T-helper 22 cell (primary cell): Measurements from ENCODE around the gene IRF2BPL.
"Not testable (repeated sequence)": the region's sequence is repeated elsewhere in the genome, so short reads cannot be mapped to it uniquely, and the experiment has no call there.

Experiments used
- DNase-seq: peaks from one replicate; pipeline ENCODE4 v3.0.0-alpha.2; 2020; ENCODE audit warnings: low read depth

The IRF2BPL gene

DNA sequence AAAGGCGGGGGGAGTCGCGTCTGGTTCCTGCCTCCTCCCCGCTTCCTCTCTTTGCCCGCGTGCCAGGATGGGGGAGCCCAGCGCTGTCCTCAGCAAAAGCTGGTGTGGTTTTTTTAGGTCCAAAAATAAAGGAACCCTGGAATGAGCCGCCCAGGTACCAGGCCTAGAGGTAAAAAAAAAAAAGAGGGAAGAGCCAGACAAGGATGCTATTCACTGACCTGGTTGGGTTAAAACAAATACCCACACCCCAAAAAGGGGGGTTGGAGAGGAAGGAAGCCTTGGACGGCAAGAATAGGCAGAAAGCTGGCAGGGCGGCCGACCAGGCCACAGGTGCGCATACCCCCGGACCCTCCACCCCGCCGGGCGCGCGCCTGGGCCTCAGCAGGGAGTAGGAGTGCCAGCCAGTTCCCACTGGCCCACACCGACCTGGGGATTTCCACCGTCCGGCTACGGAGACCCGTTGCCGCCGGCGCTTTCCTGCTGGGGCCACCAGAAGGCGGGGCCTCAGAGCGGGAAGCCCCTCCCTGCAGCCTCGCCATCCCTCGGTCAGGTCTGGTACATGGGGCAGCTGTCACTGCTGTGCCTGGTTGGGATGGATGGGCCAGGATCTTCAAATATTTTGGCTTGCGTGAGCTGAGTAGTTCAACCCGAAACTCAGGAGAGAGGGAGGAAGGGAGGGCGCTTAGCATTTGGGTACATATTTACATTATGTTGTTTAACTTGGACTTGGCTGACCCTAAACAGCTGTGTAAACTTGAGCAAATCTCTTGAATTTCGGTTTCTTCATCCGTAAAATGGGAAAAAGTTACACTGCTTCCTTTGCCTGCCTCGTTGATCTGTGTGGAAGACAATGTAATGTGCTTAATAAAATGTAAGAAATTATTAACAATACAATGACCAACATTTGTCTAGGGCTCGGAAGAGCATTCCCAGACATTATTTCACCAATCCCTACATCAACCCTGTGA is 5.4 kb upstream of the IRF2BPL start:
- peak; percentile 84 for DNase-seq

DNA sequence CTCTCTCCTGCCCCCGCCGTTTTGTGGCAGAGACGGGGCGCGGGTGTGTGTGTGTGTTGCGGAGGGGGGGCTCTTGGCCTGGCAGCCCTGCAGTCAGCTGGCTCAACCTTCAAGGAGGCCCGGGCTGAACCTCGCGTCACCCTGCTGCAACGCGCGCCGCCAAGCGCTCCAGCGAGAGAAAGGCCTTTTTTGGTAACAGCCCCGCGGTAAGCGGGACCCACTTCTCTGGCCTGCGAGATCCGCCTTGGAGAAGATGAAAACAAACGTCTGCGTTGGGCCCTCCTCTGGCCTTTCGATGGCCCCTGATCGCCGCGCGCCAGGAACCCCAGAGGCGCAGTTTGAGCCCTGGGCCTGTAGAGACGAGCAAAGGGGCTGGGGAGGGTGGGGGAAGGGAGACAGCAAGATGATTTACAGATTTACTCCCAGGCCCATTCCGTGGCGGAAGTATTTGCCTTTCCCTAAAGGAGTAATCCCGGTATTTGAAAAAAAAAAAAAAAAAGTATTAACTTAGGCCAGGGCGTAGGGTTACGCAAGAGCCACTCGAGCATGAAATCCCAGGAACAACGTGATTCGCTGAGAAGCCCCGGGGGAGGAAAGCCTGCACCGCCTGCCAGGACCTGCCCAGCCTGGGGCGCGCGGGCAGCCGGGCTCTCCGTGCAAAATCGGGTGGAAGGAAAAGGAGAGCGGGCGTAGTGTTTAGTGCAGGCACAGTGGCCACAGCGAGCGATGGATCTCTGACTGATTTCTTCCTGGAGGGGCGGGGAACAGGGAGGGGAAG is 4.5 kb upstream of the IRF2BPL start:
- peak; percentile 71 for DNase-seq

DNA sequence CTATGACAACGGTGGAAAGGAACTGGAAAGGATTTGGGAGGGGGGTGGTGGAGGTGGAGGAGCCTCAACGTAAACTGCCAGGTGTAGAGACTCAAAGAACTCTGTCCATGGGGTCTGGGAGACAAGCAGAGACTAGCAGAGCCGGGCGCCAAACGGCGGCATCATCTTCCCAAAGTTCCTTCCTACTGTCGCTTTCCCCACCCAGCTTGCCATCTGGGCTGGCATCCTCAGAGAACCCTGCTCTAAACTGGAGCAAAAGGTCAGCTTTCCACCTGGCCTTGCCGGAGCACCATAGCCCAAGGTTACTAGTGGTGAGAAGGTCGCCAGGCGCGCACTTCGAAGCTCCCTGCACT is 4.0 kb upstream of the IRF2BPL start:
- DNase-seq: no peak

DNA sequence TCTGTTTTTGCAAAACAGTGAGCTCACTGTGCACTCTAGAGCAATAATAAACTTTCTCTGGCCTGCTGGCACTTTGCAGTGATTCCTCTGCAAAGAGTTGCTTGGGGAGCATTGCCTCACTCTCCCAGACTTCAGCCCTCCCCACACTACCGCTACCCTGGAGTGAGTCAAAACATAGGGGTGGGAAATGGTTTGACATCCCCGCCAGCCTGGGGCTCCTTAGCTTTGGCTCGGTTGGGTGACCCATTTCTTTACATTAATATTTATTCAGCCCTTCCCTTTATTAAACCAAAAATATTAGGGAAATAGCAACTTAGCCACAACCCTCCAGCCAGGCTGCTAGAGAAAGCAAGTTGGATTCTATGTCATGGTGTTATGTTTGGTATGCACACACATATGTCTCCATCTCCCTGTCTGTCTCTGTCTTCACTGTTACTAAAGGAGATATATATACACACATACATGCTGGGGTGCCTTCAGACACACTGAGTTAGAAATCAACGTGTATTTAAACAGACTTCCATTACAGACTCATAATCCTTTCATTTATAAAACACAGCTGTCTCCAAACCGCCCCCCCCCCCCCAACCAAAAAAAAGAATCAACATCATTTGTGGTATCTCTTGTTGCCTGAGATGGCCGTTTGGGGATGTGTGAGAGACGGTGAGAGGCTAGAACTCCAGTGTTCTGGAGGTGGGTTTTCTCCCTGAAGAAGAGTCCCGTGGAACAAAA is 3.4 kb upstream of the IRF2BPL start:
- no peak for DNase-seq

DNA sequence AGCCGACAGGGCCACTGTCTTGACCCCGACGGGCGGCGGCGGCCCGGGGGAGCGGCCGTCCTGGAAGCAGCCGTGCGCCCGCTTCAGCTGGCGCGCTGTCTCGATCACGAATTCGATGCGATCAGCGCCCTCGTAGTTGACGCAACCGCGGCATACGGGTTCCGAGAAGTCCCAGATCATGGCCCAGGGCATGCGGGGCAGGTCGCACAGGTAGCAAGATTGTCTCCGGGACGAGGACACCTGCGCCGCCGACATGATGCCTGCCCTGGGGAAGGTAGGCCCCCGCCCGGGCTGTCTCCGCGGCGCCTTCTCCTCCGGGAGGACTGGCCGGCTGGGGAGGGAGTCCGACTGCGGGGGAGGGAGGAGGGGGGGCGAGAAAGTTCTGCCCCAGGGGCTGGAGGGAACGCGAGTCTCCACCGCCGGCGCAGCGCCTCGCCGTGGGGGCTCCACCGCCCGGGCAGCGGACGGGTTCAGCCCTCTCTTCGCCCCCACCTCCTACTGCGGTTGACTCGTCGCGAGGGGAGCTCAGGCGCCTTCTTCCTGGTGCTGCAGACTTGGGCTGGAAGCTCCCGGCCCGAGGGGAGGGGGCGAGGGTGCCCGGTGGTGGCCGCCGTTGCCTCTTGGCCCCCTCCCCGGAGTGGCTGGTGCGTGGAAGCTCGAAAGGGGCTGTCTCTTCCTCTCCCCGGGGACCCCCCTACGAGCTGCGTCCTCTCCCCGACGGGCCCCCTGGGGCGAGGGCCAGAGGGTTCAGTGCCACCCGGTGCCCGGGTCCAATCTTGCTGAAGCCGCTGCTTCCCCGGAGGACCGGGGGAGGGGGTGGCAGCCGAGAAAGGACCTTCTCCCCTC is 747 bp downstream of the IRF2BPL start:
- DNase-seq: peak; percentile 52

DNA sequence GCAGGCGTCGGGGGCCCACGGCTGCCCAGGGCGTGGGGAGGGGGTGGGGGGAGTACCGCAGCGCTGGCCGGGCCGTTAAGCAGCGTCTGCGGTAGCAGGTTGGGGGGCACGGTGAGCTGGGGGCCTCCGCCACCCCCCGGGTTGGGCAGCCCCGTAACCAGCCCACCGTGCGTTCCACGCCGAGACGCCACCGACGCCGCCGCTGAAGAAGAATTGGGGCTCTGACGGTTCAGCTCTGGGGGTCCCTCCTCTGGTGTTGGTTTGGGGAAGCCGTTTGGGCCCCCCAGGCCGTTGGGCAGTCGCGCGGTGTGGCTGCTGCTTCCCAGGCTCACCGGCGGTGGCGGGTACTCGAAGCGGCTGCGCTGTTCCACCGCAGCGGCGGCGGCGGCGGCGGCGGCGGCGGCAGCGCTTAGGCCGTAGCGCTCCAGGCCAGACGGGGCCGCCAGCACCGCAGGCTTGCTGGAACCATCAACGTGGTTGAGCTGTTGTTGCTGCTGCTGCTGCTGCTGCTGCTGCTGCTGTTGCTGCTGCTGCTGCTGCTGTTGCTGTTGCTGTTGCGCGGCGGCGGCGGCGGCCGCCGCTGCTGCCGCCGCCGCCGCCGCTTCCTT is 1.5 kb downstream of the IRF2BPL start:
- DNase-seq: peak; percentile 47

DNA sequence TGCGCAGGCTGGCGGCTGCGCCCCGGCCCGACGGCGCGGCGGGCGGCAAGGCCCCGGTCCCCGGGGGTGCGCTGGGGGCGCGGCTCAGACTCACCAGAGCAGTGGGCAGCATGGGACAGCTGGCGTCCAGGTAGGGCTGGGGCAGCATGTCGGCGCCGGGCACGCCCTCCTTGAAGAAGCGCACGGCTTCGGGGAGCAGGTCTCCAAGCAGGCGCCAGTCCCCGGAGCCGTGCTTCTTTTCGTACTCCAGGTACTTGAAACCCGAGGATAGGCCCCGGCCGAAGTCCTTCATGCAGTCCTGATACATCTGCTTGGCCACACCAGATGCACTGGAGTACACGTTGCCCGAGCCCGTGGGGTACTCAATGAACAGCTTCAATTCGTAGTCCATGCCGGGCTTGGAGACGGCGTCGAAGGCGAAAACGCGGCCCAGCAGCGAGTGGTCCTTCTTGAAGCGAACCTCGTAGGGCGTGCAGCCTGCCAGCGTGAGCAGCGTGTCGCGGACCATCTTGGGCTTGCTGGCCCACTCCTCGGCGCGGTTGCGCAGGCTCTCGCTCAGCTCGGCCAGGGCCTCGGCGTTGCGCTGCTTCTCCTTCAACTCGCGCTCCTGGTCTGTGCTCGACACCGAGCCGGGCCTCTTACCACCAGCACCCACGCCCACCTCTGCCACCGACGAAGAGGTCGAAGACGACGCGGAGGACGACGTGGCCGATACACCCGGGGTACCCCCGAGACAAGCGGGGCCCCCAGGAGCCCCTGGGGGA is 2.2 kb downstream of the IRF2BPL start:
- no peak for DNase-seq

DNA sequence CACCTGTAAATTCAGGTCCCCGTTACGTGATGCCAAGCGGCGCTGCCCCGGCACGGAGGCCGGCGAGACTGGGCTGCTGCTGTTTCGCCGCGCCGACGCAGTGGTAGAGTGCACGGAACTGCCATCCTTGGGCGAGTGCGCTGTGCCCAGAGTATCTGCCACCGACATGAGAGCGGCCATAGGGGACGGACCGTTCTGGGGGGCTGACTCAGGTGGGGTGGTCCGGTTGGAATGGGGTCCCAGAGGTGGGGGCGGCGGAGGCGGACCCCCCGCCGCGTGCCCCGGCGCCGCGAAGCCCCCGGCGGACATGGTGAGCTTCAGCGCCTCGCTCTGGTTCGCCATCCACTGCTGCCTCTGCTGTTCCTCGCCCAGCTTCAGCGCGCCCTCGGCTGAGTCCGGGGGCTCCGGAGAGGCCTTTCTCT is 2.8 kb downstream of the IRF2BPL start:
- DNase-seq: no peak

DNA sequence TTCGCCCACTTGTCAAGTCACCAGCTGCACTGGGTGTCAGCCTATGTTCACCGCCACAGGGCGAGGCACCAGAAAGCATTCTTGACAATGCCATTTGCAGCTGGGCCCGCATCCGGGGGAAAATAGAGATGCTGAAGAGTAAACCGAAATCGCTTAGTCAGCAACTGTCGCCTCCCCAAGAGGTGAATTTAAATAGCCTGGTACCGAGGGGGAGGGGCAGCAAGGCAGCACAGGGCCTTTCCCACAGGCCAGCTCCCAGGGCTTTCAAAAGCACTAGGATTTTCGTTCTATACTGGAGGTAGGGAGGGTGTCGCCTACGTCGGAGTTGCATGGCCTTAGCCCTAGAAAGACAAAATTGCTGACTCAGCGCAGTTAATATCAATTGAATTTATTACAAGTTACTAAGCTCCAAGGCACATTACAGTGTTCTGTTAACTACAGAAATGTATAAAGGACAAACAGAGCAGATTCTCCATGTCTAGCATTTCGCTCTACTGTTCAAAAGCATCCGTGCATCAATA is 4.3 kb downstream of the IRF2BPL start:
- DNase-seq: peak; percentile 47

DNA sequence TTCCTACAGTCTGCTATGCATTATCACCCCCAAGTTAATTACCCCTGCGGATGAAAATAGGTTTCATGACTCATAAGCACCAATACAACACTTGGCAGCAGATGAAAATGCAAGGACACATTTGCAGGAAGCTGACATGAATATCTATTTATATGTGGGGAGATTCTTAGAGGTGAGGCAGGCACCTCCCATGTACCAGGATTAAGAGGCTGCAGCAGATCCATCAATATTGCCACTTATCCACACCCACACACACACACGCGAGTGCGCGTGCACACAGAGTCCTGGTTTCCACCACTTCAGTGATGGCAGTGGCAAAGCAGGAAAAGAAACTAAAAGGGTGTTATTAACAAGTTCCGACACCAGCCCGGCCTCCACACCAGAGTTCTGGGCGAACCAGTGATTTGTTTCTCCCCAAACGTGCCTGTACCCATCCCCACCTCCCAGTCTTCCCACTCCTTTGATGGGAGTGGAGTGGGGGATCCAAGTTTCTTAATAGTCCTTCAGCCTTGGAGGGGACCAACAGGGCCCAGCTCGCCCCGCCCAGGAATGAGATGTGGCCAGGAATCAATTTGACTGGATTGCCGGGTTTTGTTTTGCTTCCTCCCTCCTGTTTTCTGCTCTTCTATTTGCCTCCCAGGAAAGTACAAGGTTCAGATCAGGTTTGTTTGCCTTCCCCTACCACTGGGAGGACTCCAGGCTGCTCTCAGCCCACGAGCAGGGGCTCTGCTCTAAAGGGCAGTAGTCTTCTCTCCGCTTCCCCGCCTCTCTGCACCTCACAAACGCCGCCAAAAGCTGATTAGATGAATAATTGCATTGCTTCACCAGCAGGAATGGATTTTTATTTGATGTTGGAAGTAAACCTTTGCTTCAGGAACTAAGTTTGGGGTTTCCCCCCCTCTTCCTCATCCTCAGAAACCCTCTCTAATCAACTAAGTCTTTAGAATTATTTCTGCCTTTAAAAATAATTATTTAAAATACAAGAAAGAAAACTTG is 5.2 kb downstream of the IRF2BPL start:
- no peak for DNase-seq

DNA sequence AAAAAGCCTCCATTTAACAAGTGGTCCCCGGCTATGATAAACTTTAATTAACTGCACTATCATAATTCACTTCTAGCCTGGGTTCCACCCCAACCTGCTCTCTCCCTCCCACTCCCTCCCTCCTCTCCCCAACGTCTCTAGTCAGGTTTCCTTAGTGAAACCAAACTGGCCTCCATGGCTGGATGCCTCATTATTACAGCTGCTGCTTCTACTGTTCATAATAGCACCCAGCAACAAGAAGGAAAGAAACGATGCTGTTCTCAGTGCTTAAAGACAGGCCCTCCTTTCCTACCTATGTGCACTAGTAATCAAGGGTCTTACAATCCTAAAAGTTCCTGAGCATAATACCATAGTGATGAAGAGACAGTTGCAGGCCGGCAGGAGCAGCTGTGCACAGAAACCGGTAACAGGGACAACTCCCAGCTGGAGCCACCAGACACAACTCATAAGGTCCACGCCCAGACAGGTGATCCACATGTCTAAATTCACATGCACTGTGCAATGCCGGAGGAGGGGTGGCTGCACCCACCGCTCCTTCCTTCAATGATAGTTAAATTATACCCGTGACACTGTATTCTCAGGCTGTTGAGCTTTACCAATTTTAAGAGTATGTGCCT is 6.2 kb downstream of the IRF2BPL start:
- no peak for DNase-seq

DNA sequence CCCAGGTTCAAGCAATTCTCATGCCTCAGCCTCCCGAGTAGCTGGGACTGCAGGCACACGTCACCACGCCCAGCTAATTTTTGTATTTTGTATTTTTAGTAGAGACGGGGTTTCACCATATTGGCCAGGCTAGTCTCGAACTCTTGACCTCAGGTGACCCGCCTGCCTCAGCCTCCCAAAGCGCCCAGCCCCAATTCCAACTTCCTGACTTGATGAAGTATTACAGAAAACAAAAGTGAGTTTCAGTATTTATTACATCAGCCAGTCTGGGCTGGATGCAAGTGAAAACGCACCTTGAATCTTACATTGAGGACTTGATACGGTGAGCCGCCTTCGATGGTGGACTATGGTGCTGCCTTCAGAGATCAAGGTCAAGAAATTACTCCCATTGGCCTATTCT is 7.1 kb downstream of the IRF2BPL start:
- DNase-seq: not testable (repeated sequence)

DNA sequence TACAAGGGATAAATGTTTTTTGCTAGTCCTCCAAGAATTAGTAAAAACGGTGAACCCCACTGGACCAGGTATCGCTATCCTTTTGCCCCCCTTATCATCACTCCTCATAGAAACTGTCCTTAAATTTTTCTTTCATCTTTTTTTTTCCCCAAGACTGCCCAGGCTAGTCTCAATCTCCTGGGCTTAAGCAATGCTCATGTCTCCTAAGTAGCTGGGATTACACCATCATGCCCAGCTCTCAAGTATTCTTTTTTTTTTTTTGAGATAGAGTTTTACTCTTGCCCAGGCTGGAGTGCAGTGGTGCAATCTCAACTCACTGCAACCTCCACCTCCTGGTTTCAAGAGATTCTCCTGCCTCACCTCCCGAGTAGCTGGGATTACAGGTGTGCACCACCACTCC is 9.7 kb downstream of the IRF2BPL start:
- DNase-seq: no peak

DNA sequence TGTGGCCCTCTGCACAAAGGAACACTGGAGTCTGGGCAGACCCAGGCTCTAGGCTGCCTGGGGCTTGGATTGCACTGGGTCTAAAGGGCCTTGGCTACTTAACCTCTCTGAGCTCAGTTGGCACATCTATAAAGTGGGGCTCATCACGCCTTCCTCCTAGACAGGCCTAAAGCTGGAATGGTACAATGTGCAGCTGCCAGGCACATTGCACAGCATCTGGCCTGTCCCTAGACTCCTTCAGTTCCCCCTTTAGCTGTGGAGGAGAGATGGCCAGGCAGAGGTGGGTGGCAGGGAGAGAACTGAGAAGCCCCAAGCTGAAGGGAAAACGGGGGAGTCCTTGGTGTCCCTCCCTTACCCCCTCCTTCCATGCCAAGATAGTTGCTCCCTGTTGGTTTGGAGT is 10.8 kb downstream of the IRF2BPL start:
- no peak for DNase-seq

DNA sequence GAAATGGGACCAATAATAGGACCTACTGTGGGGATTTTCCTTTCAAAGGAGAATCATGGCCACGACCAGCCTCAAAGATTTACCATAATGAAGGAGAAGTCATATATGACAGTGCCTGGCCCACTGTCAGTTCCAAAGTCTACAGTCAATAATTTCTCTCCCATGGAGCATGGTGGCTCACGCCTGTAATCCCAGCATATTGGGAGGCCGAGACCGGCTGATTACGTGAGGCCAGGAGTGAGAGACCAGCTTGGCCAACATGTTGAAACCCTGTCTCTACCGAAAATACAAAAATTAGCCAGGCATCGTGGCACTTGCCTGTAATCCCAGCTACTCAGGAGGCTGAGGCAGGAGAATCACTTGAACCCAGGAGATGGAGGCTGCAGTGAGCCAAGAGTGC is 13.8 kb downstream of the IRF2BPL start:
- DNase-seq: no peak

DNA sequence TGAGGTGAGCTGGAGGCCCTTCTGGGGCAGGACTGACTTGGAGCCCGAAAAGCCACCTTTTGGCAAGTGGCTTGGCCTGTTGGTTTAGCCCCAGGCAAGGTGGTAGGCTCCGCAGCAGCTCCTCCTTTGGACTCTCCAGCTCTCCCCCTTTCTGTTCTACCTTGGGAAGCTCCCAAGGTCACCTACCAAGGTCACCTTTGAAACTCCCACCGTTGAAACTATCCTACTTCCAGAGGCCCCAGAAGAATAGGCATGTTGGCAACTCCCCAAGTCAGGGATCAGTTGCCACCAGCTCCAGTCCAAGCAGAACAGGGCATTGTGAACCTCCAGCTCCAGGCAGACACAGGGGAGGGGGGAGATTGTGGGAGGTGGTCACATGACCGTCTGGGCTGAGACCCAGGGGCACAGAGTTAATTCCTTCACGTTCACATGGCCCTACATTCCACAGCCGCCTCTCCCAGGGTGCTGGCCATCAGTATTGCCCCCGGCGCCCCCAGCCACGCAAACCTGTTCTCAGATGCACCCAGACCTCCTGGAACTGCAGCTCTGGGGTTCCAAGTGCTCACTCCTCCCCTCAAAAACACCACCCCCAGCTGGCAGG is 14.4 kb downstream of the IRF2BPL start:
- DNase-seq: no peak

DNA sequence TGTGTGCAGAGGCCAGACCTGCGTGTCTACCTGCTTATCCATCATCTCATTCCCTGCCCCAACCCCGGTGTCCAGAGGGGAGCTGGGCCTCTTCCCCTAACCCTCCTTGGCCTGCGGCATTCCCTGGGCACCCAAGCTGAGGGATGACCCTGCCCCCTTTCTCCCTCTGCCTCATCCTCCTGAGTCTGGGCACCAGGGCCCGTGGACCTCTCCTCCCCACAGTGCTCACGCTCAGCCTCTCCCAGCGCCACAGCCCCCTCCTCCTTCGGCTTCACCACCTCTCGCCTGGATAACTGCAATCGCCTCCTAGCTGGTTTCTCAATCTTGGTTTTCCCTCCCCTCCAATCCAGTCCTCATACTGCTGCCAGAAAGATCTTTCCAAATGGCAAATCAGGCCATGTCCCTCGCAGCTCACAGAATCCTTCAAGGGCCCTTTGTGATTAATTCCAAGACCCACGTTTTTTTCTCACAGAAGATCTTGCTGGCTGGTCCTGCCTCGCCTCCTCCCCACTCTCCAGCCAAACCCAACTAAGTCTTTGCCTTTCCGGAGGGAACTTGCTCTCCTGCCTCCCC is 16.2 kb downstream of the IRF2BPL start:
- no peak for DNase-seq

DNA sequence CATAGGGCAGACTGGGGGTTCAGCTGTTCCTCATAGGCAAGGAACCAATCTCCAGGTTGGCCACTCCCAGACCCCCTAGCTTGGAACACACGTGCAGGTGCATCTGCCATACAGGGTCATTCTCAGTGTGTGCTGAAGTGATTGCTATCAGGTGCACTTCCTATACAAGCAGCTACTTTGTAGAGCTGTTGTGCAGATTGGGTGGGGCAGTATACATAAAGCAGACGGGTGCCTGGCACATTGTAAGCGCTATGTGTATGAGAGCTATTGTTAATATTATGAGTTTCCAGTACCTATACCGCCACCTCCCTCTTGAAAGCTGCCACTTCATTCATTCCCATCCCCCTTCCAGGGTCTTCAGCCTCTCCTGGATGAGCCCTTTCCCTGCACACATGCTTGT is 17.3 kb downstream of the IRF2BPL start:
- no peak for DNase-seq
